HG03108 (cell line): ENCODE data around the gene KCNK15.

ENCODE experiments used
- ATAC-seq: cut with Tn5 transposase; IDR thresholded peaks from one replicate; pipeline ENCODE4 v1.9.1; 2021; ENCODE audit warnings: moderate library complexity; ENCODE audit not compliant: unreplicated experiment

KCNK15 gene

GRCh38 chr20:44787299-44787698, 41.6 kb downstream of the KCNK15 start:
- ATAC-seq = no peak

- ATAC-seq = no peak
Observed at GRCh38 chr20:44788706-44789456, 43.2 kb downstream of the KCNK15 start.

- no peak for ATAC-seq
Observed at GRCh38 chr20:44790638-44791393, 45.2 kb downstream of the KCNK15 start.

- ATAC-seq = no peak
Observed at GRCh38 chr20:44792796-44793195, 47.1 kb downstream of the KCNK15 start.

- no peak for ATAC-seq
Observed at GRCh38 chr20:44795836-44796235, 50.2 kb downstream of the KCNK15 start.

GRCh38 chr20:44796311-44796710, 50.6 kb downstream of the KCNK15 start:
- ATAC-seq = no peak

- no peak for ATAC-seq
Observed at GRCh38 chr20:44796758-44797457, 51.2 kb downstream of the KCNK15 start.

- ATAC-seq = no peak
Observed at GRCh38 chr20:44799691-44800090, 54.0 kb downstream of the KCNK15 start.

GRCh38 chr20:44800391-44801046, 54.9 kb downstream of the KCNK15 start:
- no peak for ATAC-seq
